Measurements from ENCODE around the gene CDH4.

The CDH4 gene

DNA sequence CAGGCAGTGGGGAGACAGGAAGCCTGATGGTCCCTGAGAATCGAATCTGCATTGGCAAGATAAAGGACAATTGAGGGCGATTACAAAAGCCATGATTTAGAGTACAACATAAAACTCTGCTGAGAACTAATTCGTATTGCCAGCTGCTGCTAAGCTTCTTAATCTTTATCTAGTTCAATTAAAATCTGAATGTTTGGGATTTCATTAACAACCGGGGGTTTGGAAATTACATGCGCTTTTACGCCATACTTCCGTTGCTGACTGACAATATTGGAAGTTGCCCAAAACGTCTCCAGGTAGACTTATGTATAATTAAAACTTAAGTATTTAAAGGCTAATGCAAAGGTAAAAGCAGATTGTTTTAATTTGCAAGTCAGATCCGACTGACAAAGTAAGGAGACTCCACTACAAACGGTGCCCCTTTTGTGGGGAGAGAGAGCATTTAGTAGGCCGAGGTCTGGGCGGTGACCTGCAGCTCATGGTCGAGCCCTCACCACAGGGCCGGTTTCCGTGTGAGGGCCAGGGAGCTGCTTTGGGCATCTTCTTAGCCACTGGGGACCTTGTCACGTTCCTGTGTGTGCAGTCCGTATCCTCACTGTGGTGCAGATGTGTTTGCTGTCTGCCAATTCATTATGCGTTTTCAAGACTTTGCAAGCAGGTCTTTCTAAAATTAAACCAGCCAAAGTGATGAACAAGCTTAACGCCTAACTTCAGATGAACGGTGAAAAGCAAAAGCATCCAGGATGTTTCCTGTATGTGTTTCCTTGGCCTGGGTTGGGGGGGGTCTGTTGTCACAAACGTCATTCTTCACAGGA is 49.9 kb downstream of the CDH4 start:
- DNase-seq, result no peak

DNA sequence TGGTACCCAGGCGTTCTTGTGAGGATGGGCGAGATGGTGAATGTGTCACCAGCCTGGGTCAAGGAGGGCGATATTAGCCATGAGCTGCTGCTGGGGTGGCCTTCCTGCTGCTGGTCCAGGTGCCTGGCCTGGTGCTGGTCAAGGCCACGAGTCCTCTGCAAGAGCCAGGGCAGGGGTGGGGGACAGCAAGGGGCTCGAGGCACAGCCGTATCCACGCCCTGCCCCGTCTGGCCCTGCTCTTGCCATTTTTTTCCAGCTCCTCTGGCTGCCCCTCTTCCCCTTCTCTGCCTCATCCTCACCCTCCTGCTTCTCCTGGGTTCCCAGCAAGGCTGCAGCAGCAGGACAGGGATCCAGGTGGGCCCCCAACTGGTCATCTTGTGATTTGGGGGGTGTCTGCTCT is 51.2 kb downstream of the CDH4 start:
- DNase-seq, result no peak

DNA sequence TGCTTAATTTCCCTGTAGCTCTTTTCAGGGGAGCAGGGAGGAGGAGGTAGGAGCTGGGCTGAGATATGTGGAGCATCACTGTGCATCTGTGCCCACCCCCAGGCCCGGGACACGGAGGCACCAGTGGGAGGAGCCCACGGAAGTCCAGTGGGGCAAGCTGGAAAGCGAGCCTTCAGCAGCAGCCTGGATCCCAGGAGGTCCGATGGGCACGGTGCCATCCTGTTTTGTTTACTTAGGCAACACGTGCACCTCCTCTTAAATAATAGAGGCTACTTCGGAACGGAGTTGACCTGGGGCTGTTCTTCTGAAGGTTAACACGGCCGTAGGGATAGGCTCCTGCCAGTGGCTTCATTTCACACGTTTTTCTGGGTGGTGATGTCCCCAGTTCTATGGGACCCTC is 51.6 kb downstream of the CDH4 start:
- DNase-seq, result no peak

DNA sequence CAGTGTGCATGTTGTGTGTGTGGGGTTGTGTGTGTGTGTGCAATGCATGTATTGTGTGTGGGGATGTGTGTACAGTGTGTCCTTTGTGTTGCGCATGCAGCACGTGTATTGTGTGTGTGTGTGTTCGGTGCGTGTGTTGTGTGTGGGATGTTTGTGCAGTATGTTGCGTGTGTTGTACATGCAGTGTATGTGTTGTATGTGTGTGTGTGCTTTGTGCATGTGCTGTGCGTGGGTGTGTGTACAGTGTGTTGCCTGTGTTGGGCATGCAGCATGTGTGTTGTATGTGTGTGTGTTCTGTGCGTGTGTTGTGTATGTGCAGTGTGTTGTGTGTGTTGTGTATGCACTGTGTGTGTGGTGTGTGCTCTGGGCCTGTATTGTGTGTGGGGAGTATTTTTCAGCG is 52.7 kb downstream of the CDH4 start:
- no peak for DNase-seq

DNA sequence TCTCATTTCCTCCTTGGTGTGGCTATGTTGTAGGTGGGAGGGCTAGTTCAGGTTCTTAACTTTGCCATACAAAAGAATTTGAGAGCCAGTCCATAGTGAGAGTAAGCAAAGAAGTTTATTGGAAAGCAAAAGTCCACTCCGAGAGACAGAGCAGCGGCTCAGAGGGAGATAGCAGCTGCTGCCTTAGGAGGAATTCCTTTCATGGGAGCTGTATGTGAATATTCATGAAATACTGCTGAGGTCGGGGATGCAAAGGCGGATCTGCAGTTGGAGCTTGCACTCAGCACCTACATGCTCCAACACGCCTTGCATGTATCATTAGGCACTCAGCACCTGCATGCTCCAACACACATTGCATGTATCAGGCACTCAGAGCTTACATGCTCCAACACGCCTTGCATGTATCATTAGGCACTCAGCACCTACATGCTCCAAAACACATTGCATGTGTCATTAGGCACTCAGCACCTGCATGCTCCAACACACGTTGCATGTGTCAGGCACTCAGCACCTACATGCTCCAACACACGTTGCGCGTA is 54.9 kb downstream of the CDH4 start:
- DNase-seq, result no peak

DNA sequence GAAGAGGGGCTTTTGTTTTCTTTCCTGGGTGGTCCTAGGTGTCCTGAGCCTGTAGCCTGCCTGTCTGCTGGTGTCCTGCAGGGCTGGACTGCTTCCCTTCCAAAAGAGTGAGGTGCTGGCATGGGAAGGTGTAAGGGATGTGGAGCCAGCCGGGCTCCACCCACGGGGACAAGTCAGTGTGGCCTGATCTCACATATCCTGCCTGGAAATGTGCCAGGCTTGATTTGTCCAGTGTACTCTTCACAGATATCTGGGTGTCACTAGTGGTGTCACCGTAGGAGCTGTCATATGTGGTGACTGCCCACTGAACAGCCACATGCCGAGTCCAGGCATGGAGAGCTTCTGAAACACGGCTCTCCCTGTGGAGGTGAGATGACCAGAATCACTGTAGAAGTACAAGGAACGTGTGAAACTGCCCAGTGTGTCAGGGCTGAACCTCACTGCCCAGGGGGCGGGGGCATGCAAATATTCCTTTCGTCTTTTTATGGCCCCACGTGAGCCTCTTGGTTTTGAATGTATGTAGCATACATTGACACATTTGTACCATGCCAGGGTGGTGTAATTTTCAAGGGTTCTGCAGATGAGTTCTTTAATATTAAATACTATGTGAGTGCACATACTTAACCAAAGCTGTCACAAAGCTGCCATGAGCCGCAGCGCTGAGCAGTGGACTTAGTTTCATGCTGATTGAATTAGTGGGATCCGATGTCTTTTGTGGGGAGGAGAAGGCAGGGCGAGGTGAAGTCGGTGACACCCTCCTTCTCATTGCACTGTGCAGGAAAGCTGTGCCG is 55.8 kb downstream of the CDH4 start:
- DNase-seq, result no peak

DNA sequence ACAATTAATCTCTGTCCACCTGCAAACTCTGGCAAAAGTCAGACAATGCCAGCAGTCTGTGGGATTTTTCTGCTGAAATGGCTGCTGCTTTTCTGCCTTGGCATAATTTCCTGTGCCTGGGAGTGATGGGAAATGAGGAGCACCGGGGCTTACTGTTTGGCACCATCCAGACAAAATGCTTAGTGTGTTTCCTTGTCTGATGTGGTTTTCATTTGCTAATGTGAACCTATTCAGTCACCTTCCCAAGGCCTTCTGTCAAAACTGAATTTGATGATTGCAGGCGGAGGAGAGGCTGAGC is 56.4 kb downstream of the CDH4 start:
- no peak for DNase-seq

DNA sequence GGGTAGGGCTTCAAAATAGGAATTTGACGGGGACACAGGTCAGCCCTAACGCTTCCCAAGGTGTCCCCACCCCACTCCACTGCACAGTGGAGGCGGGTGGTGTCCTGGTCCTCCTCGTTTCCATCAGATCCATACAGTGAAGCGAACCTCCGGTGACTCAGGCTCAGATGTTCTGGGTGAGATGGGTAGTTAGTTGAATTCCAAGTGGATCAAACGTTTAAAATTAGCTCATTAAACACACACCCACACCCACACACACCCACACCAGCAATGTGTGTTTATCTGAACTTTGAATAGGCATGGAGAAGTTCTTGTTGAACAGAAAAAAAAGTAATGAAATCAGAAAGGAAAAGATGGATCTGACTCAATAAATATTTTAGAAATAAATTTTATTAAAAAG is 58.9 kb downstream of the CDH4 start:
- no peak for DNase-seq

DNA sequence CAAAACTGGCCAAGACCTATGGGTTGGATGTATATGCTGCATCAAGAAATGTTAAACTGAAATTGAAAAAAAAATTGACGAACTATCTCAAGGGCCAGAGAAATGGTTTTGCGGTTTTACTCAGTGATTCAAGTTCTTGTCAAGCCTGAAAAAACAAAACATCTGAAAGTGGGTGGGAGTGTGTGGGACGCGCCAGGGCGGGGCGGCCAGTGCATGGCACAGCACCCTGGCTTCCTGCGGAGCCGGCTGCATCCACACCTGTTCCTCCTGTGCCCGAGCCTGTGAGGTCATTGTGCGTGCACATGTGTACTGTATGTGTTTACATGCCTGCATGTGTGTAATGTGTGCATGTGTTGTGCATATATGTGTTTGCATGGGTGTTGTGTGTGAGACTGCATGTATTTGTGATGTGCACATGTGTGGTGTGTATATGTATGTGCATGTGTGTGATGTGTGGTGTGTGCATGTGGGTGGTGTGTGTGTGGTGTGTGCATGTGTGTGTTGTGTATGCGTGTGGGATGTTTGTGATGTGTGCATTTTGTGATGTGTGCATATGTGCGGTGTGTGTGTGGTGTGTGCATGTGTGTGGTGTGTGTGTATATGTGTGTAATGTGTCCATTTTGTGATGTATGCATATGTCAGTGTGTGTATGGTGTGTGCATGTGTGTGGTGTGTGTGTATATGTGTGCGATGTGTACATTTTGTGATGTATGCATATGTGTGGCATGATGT is 59.8 kb downstream of the CDH4 start:
- DNase-seq, result no peak

DNA sequence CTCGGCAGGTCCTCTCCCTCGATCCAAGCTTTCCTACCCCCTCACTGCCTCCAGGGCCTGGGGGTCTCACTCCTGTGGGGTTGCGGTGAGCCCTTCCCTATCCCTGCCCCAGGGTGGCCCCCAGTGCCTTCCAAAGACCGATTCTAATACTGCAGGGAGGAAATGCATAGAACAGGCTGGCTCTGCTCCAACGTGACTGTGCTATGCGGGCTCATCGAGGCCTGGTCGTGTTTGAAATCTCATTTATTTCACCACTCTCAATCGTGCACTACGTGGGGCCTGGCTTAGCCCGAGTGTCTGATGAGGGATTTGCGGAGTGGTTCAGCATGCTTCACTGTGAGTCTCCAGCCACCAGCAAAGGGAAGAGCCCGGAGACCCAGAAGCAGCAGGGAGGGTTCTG is 60.9 kb downstream of the CDH4 start:
- DNase-seq, result no peak

DNA sequence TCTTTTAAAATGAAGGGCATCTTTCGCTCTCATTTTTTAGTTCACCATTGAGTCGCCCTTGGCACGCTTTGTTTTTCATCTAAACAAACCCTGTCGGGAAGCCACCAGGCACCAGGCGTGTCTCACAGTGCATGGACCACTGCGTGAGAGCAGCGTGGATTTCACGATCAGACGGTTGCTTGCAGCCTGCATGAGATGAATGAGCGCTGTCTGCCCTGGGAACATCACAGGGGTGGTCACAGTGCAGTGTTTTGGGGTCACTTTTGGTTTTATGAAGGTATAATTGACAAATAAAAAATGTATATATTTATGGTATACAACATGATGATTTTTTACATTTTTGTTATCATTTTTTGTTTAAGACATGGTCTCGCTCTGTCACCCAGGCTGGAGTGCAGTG is 61.3 kb downstream of the CDH4 start:
- no peak for DNase-seq

DNA sequence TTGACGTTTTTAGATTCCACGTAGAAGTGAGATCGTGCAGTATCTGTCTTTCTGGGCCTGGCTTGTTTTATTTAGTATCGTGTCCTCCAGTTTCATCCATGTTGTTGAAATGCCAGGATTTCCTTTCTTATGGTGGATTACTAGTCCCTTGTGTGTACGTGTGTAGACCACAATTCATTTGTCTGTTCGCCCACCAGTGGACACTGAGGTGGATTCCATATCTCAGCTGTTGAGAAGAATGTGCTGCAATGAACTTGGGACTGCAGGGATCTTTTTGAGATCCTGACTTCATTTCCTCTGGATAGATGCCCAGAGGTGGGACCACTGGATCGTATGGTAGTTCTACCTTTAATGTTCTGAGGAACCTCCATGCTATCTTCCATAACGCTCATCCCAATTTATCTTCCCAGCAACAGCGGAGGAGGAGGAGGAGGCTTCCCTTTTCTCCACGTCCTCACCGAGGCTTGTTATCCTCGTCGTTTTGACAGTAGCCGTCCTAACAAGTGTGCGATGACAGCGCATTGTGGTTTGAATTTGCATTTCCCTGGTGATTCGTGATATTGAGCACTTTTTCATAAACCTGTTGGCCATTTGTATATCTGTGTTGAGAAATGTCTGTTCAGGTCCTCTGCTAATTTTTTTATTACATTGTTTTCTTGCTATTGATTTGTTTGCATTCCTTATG is 62.4 kb downstream of the CDH4 start:
- no peak for DNase-seq

DNA sequence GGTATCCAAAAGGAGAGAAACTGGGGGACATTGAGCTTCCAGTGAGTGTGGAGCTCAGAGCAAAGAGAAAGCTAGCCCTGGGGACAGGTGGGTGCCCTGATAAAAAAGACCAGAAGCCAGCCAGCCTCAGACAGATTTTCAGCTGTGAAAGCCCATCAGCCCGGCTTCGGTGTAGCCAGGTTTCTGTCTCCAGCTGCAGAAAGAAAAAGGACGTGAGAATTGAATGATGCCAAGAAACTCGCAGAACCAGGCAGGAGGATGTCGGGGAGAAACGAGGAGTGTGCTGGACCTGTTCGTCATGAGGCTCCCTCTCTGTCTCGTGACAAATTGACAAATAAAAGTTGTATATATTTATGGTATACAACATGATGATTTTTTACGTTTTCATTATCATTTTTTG is 63.3 kb downstream of the CDH4 start:
- no peak for DNase-seq

DNA sequence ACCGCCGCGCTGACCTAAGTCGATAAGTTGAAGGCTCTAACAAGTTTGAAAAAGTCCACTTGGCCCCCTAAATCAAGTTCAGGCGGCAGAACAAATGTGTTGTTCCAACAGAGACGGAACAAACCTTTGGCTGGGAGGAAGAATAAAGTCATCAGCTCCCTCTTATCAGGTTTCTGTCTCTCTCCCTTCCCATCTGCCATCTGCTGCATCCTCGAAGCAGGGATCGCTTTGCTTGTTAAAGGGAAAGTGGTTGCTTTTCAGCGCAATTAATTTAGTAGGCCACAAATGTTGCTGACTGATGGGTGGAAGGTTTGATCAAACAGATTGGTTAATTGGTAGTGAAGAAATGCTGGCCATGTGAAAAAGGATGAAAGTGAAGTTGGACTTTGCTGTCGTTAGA is 64.3 kb downstream of the CDH4 start:
- no peak for DNase-seq

DNA sequence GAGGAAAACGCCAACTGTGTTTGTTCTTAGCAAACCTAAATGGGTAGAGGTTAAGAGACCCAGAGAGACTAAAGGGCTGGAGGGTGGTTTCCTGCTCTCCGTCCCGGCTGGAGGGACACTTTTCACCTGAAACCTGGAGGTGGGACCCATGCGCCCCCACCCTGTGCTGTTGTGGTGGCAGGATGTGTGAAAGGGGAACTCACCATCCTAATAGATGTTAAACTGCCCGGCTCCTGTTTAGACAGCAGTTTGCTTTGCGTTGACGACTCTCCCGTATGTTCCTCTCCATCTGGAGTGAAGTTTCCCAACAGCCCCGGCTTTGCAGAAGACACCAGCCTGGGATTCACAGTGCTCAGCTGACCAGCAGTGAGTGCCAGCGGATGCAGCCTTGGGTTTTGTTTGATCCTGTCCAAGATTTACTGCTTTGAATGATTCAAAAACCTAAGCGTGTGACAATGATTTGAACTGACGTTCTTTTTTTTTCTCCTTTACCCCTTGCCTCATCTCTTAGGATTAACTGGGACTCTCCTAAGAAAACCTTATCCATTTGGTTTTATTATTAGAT is 66.0 kb downstream of the CDH4 start:
- DNase-seq, result no peak

DNA sequence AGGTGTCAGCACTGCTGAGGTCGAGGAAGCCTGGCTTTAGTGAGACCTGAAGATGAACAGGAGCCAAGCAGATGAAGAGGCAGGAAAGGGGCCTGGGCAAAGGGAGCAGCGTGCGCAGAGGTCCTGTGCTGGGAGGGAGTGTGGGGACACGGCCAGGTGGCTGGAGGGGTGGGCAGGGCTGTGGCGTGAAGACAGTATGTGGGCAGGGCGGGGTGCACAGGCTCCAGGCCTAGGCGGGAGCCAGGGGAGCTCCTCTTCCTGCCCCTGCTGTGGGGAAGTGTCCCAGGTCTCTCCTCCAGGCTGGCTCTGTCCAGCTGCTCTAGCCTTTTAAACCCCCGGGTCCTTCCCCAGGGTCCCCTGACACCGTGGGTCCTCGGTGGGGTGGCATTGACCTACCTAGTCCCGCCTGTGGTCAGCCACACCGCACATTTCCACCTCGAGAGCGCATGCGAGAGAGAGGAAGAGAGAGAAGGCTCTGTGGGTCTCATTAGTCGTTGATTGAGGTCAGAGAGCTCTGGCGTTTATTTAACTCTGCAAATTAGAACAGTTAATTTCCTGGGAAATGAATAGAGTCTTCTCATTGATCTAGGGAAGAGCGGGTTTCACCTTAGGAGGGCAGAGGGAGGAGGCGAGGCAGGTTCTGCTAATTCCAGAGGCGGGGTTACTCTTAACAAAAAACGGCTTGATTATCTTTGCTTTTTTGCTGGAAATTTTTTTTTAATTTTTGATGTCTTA is 68.8 kb downstream of the CDH4 start:
- no peak for DNase-seq

DNA sequence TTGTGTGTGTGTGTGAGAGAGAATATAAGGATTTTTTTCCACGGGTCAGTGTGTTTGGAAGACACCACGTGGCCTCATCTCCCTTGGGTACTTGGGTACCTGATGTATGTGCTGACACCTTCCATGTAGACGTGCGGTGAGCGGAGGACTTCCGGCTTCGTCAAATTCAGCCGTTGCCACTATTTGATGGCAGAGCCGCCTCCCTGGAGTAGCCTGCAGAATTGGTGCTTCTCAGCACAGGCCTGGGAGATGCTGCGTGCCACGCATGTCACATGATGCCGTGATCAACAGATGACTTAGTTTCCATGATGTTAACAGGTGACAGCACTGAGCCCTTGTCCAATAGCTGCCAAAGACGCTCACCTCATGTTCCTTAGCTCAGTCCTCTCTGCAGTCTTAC is 69.4 kb downstream of the CDH4 start:
- DNase-seq, result no peak

DNA sequence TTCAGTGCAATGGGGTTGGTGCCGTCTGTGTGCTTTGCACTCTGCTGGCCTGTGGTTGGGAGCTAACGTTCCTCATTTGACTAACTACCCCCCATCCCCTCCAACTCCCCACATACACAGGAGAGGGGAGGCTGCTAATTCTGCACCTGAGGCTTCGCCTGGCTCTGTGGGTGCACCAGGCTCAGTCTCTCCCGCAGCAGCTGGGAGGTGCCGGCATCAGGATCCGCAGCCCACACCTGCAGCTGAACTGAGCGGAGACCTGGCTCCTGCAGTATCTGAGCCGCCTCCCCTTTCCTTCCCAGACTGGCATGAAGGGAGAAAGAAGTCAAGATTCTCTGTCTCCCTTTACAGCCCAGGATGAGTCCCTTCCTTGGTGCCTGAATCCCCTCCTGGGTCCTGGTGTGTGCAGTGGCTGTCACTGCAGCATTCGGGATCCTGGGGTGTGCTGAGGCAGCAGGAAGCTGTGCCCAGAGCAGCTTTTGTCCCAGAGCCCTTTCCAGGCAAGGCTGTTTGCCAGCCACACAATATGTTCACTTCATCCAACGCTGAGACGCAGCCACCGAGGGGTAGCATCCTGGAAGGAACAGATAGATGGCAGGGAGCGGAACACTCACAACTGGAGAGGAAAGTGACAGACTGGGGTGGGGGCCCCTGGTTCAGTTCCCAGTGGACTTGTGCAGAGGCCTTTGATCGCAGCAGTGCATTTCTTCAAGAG is 70.2 kb downstream of the CDH4 start:
- no peak for DNase-seq

DNA sequence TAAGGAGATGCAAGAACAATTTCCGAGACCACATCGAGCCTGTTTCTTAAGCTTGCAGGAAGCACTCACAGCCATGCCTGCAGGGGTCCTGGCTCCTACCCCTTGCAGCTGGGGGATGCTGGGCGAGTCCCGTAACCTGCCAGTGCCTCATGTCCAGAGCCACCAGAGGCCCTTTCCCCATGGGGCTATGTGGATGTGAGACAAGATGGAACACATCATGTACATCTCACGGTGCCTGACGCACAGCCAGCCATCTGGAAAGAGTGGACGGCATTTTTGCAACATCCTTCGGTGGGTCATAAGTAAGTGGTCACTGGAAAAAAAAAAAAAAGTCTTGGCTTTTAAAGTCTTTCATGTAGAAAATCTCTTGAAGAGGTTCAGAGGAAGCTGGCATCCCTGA is 72.8 kb downstream of the CDH4 start:
- no peak for DNase-seq

DNA sequence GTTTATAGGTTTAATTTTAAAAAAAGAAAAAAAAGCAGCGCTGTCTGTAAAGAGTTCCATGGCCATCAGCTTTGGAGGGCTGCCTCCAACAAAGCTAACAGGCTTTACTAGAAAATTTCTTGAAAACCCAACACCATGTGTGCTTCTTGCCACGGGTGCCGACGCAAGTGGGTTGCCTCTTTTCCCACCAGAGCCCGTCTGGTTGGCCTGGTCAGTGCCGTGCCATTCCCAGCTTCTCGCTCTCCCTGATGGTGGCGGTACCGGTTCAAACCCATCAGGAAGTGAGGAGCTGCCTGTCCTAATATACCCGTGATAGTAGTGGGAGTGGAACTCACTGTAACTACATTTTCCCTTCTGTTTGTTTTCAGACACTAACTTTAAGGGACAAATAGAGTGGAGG is 73.7 kb downstream of the CDH4 start:
- DNase-seq, result no peak

DNA sequence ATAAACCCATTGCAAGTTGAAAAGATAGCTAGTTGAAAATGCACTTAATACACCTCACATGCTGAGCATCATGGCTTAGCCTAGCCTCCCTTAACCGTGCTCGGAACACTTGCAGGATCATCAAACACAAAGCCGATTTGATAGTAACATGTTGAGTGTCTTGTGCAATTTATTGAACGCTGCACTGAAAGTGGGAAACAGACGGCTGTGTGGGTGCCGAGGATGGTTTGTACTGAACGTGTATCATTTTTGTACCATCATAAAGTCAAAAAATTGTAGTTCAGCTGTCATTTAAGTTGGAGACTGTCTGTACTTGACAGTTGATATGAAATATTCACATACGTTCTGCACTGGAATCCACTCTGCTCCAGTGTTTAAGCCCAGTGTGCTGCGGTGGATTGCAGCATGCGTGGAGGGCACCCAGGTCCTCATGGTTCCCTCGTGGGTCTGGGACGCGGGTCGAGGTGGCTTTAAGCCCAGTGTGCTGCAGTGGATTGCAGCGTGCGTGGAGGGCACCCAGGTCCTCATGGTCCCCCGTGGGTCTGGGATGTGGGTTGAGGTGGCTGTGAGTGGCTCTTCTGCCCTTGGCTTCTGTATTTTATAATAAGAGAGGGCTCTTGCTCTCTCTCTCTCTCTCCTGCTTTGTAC is 77.0 kb downstream of the CDH4 start:
- no peak for DNase-seq

Measured in fibroblast of skin of scalp (primary cell).